GM19328 (cell line): Measurements from ENCODE around the gene PABPN1L.

Source experiments
- ATAC-seq: cut with Tn5 transposase; IDR thresholded peaks from one replicate; pipeline ENCODE4 v1.9.1; 2021; ENCODE audit warnings: mild to moderate bottlenecking, moderate library complexity; ENCODE audit not compliant: unreplicated experiment

Gene PABPN1L

GRCh38 chr16:88866151-88866920, at the start of gene PABPN1L:
Gene PABPN1L (minus strand): TSS chr16:88866660. CDS start chr16:88866606, 54 bp downstream.
- no peak for ATAC-seq

- ATAC-seq: no peak
Observed at GRCh38 chr16:88915639-88916327, 49.3 kb upstream of the PABPN1L start.

GRCh38 chr16:88914750-88915368, 48.4 kb upstream of the PABPN1L start:
- ATAC-seq: no peak

GRCh38 chr16:88913870-88914269, 47.4 kb upstream of the PABPN1L start:
- ATAC-seq: no peak

GRCh38 chr16:88913001-88913612, 46.6 kb upstream of the PABPN1L start:
- ATAC-seq: no peak

GRCh38 chr16:88912556-88912955, 46.1 kb upstream of the PABPN1L start:
- ATAC-seq: no peak

- no peak for ATAC-seq
Observed at GRCh38 chr16:88911946-88912310, 45.5 kb upstream of the PABPN1L start.

- ATAC-seq: no peak
Observed at GRCh38 chr16:88911136-88911945, 44.9 kb upstream of the PABPN1L start.

GRCh38 chr16:88910284-88911135, 44.0 kb upstream of the PABPN1L start:
- ATAC-seq: no peak

GRCh38 chr16:88909431-88910210, 43.2 kb upstream of the PABPN1L start:
- ATAC-seq: no peak

GRCh38 chr16:88908307-88908706, 41.8 kb upstream of the PABPN1L start:
- no peak for ATAC-seq

- no peak for ATAC-seq
Observed at GRCh38 chr16:88907768-88908167, 41.3 kb upstream of the PABPN1L start.

GRCh38 chr16:88906535-88907105, 40.2 kb upstream of the PABPN1L start:
- no peak for ATAC-seq

- no peak for ATAC-seq
Observed at GRCh38 chr16:88906020-88906419, 39.6 kb upstream of the PABPN1L start.

- ATAC-seq: no peak
Observed at GRCh38 chr16:88905563-88905962, 39.1 kb upstream of the PABPN1L start.

- no peak for ATAC-seq
Observed at GRCh38 chr16:88904676-88905365, 38.4 kb upstream of the PABPN1L start.

GRCh38 chr16:88903267-88903666, 36.8 kb upstream of the PABPN1L start:
- ATAC-seq: no peak

GRCh38 chr16:88902744-88903143, 36.3 kb upstream of the PABPN1L start:
- no peak for ATAC-seq
